ENCODE data around the gene WEE1. TPM values are rescaled to one million over a fixed set of nuclear protein-coding genes. Genes with fewer than 3 reads are reported as not detected.
A peak's percentile ranks its signal among the peaks of the same experiment; 100 is the strongest.

Gene WEE1
- total RNA-seq, 2 donors from 2014 or later: 80.1 to 93.5 TPM

DNA sequence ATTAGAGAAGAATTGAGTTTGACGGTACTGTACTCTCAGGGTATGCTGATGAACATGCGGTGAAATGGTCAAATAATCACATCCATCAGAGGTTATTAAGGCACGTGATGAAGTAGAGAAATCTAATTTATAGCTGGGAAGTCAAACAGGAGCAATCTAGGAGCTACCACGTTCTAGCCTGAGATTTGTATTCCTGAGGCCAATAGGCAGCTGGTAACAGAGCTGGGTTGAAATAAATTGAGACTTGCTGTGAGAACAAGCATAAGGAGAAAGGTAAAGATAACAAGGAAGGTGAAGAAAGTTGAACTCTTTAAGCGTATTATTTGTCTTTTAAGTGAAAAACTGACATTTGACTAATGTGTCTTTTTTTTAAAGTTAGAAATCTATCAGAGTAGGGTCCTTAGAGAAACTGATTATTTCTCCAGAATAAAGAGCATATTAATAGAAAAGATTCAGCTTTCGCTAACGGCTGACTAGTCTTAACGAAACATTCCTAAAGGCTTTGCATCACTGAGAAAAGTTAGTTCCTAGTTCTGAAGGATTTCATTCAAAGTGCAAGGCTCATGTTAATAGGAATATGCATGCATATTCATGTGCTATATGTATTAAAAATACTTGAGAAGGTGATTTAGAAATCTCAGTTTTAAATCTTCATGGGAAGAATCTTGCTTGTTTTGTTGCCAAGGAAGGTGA is 5.2 kb upstream of the WEE1 start:
- Mint-ChIP-seq H3K36me3 (ENCODE audit: low read depth) (no peaks in the 10 kb centered on the region), H3K27me3 (ENCODE audit: insufficient read depth) (peaks cover 3% of the 10 kb centered on the region), H3K4me3 (peak overlapping the region; percentile 40), H3K4me1 (peaks cover 49% of the 10 kb centered on the region), H3K9me3 (no peaks in the 10 kb centered on the region), H3K27ac (peak overlapping the region; percentile 89)
- TF ChIP-seq, protein P1, sequence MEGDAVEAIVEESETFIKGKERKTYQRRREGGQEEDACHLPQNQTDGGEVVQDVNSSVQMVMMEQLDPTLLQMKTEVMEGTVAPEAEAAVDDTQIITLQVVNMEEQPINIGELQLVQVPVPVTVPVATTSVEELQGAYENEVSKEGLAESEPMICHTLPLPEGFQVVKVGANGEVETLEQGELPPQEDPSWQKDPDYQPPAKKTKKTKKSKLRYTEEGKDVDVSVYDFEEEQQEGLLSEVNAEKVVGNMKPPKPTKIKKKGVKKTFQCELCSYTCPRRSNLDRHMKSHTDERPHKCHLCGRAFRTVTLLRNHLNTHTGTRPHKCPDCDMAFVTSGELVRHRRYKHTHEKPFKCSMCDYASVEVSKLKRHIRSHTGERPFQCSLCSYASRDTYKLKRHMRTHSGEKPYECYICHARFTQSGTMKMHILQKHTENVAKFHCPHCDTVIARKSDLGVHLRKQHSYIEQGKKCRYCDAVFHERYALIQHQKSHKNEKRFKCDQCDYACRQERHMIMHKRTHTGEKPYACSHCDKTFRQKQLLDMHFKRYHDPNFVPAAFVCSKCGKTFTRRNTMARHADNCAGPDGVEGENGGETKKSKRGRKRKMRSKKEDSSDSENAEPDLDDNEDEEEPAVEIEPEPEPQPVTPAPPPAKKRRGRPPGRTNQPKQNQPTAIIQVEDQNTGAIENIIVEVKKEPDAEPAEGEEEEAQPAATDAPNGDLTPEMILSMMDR (conservative IDR thresholded peaks at IDR 0.05): no peak
- H3K27me3 ChIP-seq (ENCODE audit: control insufficient read depth, insufficient read depth, low read length, poor library complexity, severe bottlenecking): no peaks in the 10 kb centered on the region
- H3K36me3 ChIP-seq (ENCODE audit: control insufficient read depth, insufficient read depth, low read length): no peaks in the 10 kb centered on the region
- H3K9ac ChIP-seq (ENCODE audit: extremely low read depth, low read length, poor library complexity, severe bottlenecking): peak overlapping the region; percentile 53
- H3K4me1 ChIP-seq (ENCODE audit: control insufficient read depth, insufficient read depth, low read length): peaks cover 11% of the 10 kb centered on the region
- WGBS, 2 experiments (ENCODE audit: insufficient coverage in 1 of 2, insufficient read length in 1 of 2): 69 to 70% methylated on average over 8 of the region's 8 CpGs
- peak overlapping the region; percentile 94 for H3K27ac ChIP-seq (ENCODE audit: low read depth, low read length)
- no peak for DNase-seq
- peak overlapping the region; percentile 47 for H3K4me3 ChIP-seq (ENCODE audit: low read length)
- H3K9me3 ChIP-seq (ENCODE audit: control insufficient read depth, low read length): no peaks in the 10 kb centered on the region

DNA sequence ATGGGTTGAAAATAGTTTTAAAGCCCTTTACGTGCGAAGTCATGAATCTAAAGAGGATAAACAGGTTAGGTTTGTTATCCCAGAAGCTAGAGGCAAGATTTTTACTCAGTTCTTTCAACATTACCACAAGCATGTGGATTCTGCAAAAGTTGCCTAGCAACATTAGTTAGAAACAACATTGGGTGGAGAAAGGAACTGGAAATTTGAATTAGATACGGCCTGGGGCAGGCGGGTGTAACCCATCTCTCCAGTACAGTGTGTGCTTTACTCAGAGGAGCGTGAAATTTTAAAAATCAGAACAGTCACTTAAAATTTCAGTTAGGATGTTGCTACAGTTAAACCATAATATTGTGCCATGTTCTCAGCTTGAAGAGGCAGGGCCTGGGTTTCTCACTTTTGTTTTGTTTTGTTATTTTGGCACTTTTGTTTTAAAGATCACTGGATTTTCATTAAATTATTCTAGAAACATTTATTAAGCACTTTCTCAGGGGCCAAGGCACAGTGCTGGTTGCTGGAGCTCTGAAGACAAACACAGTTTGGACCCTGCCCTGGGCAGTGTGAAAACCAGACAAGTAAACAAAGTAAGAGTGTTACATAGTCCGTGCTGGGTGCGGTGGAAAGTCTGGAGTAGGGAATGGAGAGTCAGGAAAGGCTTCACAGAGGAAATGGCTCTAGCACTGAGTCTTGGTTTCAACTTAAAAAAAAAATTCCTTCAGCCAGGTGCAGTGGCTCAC is 4.4 kb upstream of the WEE1 start:
- Mint-ChIP-seq H3K27me3 (ENCODE audit: insufficient read depth) (peaks cover 3% of the 10 kb centered on the region), H3K9me3 (no peaks in the 10 kb centered on the region), H3K36me3 (ENCODE audit: low read depth) (no peaks in the 10 kb centered on the region), H3K4me3 (peak overlapping the region; percentile 40), H3K4me1 (peaks cover 49% of the 10 kb centered on the region), H3K27ac (peak overlapping the region; percentile 89)
- Histone ChIP-seq H3K4me3 (ENCODE audit: low read length) (peak overlapping the region; percentile 47), H3K9ac (ENCODE audit: extremely low read depth, low read length, poor library complexity, severe bottlenecking) (peak overlapping the region; percentile 53), H3K27ac (ENCODE audit: low read depth, low read length) (peak overlapping the region; percentile 94), H3K27me3 (ENCODE audit: control insufficient read depth, insufficient read depth, low read length, poor library complexity, severe bottlenecking) (no peaks in the 10 kb centered on the region), H3K9me3 (ENCODE audit: control insufficient read depth, low read length) (no peaks in the 10 kb centered on the region), H3K36me3 (ENCODE audit: control insufficient read depth, insufficient read depth, low read length) (no peaks in the 10 kb centered on the region), H3K4me1 (ENCODE audit: control insufficient read depth, insufficient read depth, low read length) (peaks cover 11% of the 10 kb centered on the region)
- peak; percentile 84 for DNase-seq
- WGBS, 2 experiments (ENCODE audit: insufficient coverage in 1 of 2, insufficient read length in 1 of 2): 58 to 60% methylated on average over 2 to 7 of the region's 7 CpGs
- TF ChIP-seq, protein P1 (conservative IDR thresholded peaks at IDR 0.05): no peak

DNA sequence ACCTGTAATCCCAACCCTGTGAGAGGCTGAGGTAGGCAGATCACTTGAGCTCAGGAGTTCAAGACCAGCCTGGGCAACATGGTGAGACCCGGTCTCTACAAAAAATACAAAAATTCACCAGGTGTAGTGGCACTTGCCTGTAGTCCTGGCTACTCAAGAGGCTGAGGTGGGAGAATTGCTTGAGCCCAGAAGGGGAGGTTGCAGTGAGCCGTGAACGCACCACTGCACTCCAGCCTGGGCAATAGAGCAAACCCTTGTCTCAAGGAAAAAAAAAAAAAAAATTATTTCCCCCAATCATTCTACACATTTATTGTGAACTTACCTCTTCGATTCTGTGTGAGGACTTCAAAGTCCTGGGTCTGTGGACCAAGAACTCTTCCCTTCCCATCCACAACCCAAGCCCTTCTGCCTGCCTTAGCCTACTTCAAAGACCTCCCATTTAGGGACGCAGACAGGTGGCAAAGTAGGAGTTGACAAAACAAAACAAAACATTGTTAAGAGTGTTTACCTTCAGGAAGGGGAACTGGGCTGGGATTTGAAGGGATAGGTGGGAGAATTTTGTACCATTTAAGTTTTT is 3.8 kb upstream of the WEE1 start:
- H3K4me3 Mint-ChIP-seq: peak overlapping the region; percentile 40
- TF ChIP-seq, protein P1 (conservative IDR thresholded peaks at IDR 0.05): no peak
- Histone ChIP-seq H3K27ac (ENCODE audit: low read depth, low read length) (peak overlapping the region; percentile 94), H3K4me1 (ENCODE audit: control insufficient read depth, insufficient read depth, low read length) (peaks cover 11% of the 10 kb centered on the region), H3K27me3 (ENCODE audit: control insufficient read depth, insufficient read depth, low read length, poor library complexity, severe bottlenecking) (no peaks in the 10 kb centered on the region), H3K9ac (ENCODE audit: extremely low read depth, low read length, poor library complexity, severe bottlenecking) (peak overlapping the region; percentile 53), H3K9me3 (ENCODE audit: control insufficient read depth, low read length) (no peaks in the 10 kb centered on the region), H3K36me3 (ENCODE audit: control insufficient read depth, insufficient read depth, low read length) (no peaks in the 10 kb centered on the region), H3K4me3 (ENCODE audit: low read length) (peak overlapping the region; percentile 47)
- H3K9me3 Mint-ChIP-seq: no peaks in the 10 kb centered on the region
- H3K4me1 Mint-ChIP-seq: peaks cover 49% of the 10 kb centered on the region
- 80 to 87% methylated on average over 1 to 5 of the region's 5 CpGs for WGBS, 2 experiments (ENCODE audit: insufficient coverage in 1 of 2, insufficient read length in 1 of 2)
- peak overlapping the region; percentile 89 for H3K27ac Mint-ChIP-seq
- no peaks in the 10 kb centered on the region for H3K36me3 Mint-ChIP-seq (ENCODE audit: low read depth)
- peaks cover 3% of the 10 kb centered on the region for H3K27me3 Mint-ChIP-seq (ENCODE audit: insufficient read depth)
- DNase-seq: no peak
